Measurements from ENCODE around the gene ZDHHC3.

Gene ZDHHC3

DNA sequence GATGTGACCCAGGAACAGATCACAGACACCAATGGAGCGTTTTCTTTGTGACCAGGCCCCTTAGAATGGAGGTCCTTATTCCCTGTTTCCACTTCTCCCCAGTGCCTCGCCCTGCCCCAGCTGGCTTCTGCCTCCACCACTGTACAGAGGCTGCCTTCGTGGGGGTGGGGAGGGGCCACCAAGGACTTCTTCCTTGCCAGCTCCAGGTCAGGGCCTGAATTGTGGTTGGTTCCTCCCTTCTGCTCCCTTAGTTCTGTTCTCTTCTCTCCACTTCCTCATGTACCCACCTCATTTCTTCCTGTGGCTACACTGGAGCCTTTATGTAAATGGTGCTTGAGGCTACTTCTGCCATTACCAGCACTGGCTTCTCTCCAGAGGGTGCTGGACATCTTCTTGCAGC, 85.1 kb downstream of the ZDHHC3 start:
- DNase-seq: no peak

DNA sequence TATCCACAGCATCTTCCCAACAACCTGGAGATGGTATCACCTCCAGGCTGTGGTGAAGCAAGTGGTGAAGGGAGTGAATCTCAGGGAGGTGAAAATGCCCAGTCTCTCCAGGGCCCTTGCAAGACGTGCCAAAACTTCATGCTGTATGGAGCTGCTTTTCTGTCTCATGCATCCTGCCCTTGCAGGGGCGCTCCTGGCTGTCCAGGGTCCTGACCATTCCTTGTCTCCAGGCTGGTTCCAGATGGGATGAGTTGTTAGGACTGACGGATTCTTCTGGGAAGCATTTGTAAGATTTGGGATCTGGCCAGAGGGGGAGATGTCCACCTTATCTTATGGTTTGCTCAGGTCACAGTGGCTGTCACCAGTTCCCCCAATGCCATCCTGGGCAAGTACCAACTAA, 85.7 kb downstream of the ZDHHC3 start:
- no peak for DNase-seq

GRCh38 chr3:44887101-44887500, 88.9 kb downstream of the ZDHHC3 start:
- DNase-seq: no peak

DNA sequence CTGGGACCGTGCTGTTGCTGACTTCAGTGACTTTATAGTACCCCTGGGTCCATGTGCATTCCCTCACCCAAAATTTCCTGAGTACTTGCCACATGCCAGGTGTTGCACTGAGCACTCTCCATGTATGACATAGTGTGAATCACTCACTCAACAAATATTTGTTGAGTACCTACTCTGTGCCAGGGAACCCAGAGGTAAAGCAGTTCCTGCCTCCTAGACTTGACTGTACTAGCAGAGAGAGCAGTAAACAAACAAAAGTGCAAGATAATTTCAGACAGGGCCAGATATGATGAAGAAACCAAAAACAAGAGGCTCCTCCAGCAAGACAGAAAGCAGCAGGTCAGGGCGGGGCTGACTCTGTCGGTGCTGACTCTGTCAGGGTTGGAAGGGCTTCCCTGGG, 89.4 kb downstream of the ZDHHC3 start:
- no peak for DNase-seq

- DNase-seq: no peak
Measured at GRCh38 chr3:44885618-44886017, 90.4 kb downstream of the ZDHHC3 start.

GRCh38 chr3:44883999-44884431, 92.0 kb downstream of the ZDHHC3 start:
- DNase-seq: peak in 1 of 3 experiments; percentile 39

- DNase-seq: no peak
Measured at GRCh38 chr3:44883213-44883955, 92.6 kb downstream of the ZDHHC3 start.

GRCh38 chr3:44880284-44880683, 95.7 kb downstream of the ZDHHC3 start:
- no peak for DNase-seq

GRCh38 chr3:44877333-44877732, 98.6 kb downstream of the ZDHHC3 start:
- DNase-seq: no peak

GRCh38 chr3:44875596-44875995, 100.4 kb downstream of the ZDHHC3 start:
- DNase-seq: no peak

Measured in NCI-H1417 (cell line).